HG02588 (cell line): ENCODE measurements around the gene SMO.

ENCODE experiments used
- ATAC-seq: cut with Tn5 transposase; IDR thresholded peaks from one replicate; pipeline ENCODE4 v1.9.1; 2021; ENCODE audit warnings: mild to moderate bottlenecking, moderate library complexity; ENCODE audit not compliant: unreplicated experiment

Gene SMO

DNA sequence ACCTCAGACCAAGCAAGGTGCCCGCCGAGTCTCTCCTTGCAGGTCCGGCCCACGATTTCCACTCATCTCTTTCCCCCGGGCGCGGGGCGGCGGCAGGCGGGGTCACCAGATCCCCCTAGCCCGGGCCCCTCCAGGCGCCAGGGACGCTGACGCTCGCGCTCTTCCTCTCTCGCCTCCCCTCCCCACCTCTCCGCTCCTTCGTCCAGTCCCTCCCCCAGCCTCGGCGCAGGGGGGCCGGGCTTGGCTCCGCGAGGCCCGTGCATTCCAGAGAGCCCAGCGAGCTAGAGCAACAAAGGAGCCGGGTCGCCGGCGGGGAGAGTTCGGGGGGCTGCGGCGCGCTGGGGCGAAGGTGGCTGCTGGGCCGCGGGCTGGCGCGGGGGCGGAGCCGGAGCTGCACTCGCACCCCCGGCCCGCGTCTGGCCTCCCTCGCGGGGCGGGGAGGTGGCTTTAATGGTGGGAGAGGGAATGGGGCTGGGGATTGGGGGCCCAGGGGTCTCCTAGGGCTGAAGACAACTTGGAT, at the start of gene SMO:
TSS of gene SMO (plus strand) at position 262 of the 520 bp plus-strand sequence. CDS start 519 bp downstream, outside the sequence.
- no peak for ATAC-seq

DNA sequence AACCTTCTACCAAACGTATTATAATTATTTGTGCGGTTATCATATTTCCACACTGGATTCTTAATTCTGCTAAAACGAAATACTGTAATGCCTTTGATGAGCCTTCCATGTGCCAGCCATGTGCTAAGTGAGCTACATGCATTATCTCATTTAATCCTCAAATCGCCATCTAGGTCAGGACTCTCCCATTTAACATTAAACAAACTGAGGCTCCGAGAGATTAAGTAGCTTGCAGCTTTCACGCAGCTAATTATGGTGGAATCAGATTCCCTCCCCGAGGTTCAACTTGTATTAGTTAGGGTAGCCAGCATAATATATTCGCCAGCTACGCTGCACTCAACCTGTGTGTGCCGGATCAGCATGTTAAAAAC, 44.7 kb upstream of the SMO start:
- ATAC-seq = no peak

- ATAC-seq = peak; percentile 80
Measured at GRCh38 chr7:129144095-129144833, 44.2 kb upstream of the SMO start, which contains the start of gene TSPAN33. TSS of gene TSPAN33 (plus strand) at chr7:129144707. CDS start at chr7:129144981, 274 bp downstream.

- peak; percentile 12 for ATAC-seq
Measured at GRCh38 chr7:129144834-129145668, 43.4 kb upstream of the SMO start.

GRCh38 chr7:129146237-129146979, 42.0 kb upstream of the SMO start:
- peak; percentile 61 for ATAC-seq

DNA sequence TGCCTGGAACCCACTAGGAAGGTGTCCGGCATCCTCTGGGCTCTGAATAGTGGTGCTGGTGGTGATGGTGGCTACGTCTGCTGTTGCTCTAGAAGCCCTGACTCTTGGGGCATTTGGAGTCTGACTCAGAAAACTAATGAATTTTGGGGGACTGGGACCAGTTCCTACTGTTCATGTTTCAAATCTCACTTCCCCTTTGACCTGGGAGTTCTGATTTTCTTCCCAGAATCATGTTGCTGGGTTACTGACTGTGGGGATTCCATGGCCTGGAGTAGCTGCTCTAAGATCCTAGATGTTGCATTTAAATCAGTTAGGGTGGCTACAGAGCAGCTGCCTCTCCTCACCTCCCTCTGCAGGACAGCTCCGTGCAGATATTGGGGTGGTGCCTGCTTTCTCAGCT, 40.7 kb upstream of the SMO start:
- ATAC-seq = no peak

- no peak for ATAC-seq
Measured at GRCh38 chr7:129149511-129149910, 38.9 kb upstream of the SMO start.

GRCh38 chr7:129150199-129150996, 38.0 kb upstream of the SMO start:
- ATAC-seq = no peak

- no peak for ATAC-seq
Measured at GRCh38 chr7:129157651-129158050, 30.8 kb upstream of the SMO start.

- no peak for ATAC-seq
Measured at GRCh38 chr7:129159539-129159938, 28.9 kb upstream of the SMO start.

- ATAC-seq = no peak
Measured at GRCh38 chr7:129160161-129160905, 28.1 kb upstream of the SMO start.

GRCh38 chr7:129161524-129162225, 26.8 kb upstream of the SMO start:
- no peak for ATAC-seq

- no peak for ATAC-seq
Measured at GRCh38 chr7:129162732-129163131, 25.7 kb upstream of the SMO start.

- ATAC-seq = no peak
Measured at GRCh38 chr7:129163875-129164544, 24.4 kb upstream of the SMO start.

DNA sequence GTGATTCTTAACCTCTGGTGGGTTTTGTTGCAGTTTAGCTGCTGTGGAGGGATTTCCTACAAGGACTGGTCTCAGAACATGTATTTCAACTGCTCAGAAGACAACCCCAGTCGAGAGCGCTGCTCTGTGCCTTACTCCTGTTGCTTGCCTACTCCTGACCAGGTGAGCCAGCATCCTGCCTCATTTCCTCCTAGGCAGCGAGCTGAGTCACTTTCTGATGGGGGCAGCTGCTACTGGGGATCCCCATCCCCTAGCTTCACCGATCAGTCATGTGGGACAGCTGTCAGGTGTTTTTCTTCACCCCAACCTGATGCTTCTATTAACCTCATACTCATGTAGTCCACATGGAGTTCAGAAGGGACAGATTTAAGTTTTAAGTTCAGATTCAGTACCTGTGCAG, 21.7 kb upstream of the SMO start:
- no peak for ATAC-seq

DNA sequence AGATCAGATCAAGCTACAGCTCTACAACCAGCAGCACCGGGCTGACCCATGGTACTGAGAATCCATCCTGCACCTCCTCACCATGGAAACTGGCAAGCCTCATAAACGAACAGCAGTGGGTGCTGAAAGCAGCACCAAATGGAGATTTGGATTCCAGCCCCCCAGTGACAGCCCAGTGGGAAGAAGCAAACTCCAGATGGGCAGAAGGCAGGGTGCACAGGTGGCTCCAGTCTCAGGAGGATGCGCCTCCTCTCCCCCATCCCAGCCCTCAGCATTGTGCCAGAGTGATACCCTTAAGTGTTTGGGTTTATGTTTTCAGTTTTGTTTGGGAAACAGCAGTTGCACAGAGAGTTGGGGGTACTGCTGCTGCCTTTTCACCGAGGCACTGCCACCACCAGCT, 20.6 kb upstream of the SMO start:
- ATAC-seq = no peak

- no peak for ATAC-seq
Measured at GRCh38 chr7:129168231-129169021, 20.0 kb upstream of the SMO start.
